Central memory CD4-positive, alpha-beta T cell (primary cell): ENCODE data around the gene GAGE10.
"Not testable (repeated sequence)": the region's sequence is repeated elsewhere in the genome, so short reads cannot be mapped to it uniquely, and the experiment has no call there.

Source experiments
- DNase-seq: peaks from one replicate; pipeline ENCODE4 v3.0.0; 2022

The GAGE10 gene

GRCh38 chrX:49276671-49277534, 26.5 kb upstream of the GAGE10 start:
- DNase-seq: no peak

GRCh38 chrX:49277535-49277830, 26.0 kb upstream of the GAGE10 start:
- no peak for DNase-seq

- no peak for DNase-seq
These were observed 25.4 kb upstream of the GAGE10 start for GRCh38 chrX:49278081-49278480.

GRCh38 chrX:49282647-49283011, 20.8 kb upstream of the GAGE10 start:
- no peak for DNase-seq

- DNase-seq: no peak
These were observed 19.2 kb upstream of the GAGE10 start for GRCh38 chrX:49284212-49284611.

- no peak for DNase-seq
These were observed 17.3 kb upstream of the GAGE10 start for GRCh38 chrX:49286136-49286535.

GRCh38 chrX:49286581-49286980, 16.9 kb upstream of the GAGE10 start:
- DNase-seq: no peak

GRCh38 chrX:49287665-49288064, 15.8 kb upstream of the GAGE10 start:
- DNase-seq: no peak

- DNase-seq: no peak
These were observed 13.2 kb upstream of the GAGE10 start for GRCh38 chrX:49290215-49290614.

GRCh38 chrX:49291615-49292337, 11.7 kb upstream of the GAGE10 start:
- DNase-seq: peak; percentile 51

- DNase-seq: no peak
These were observed 10.8 kb upstream of the GAGE10 start for GRCh38 chrX:49292400-49293362.

- not testable (repeated sequence) for DNase-seq
These were observed 4.2 kb upstream of the GAGE10 start for GRCh38 chrX:49299293-49299692.

GRCh38 chrX:49300703-49301102, 2.7 kb upstream of the GAGE10 start:
- DNase-seq: no peak

- not testable (repeated sequence) for DNase-seq
These were observed 4.3 kb downstream of the GAGE10 start for GRCh38 chrX:49307775-49308174.

GRCh38 chrX:49308604-49309269, 5.3 kb downstream of the GAGE10 start:
- peak; percentile 29 for DNase-seq

GRCh38 chrX:49309401-49309981, 6.0 kb downstream of the GAGE10 start:
- DNase-seq: peak; percentile 31

- no peak for DNase-seq
These were observed 6.9 kb downstream of the GAGE10 start for GRCh38 chrX:49310371-49310770.

- DNase-seq: no peak
These were observed 8.7 kb downstream of the GAGE10 start for GRCh38 chrX:49312176-49312575.

GRCh38 chrX:49316085-49316484, 12.6 kb downstream of the GAGE10 start:
- no peak for DNase-seq

- not testable (repeated sequence) for DNase-seq
These were observed 18.3 kb downstream of the GAGE10 start, which contains the start of gene GAGE12J for GRCh38 chrX:49321737-49322136. Gene GAGE12J (plus strand): TSS chrX:49322037. CDS start chrX:49323194, 1,157 bp downstream.

GRCh38 chrX:49322266-49322665, 18.8 kb downstream of the GAGE10 start:
- not testable (repeated sequence) for DNase-seq

GRCh38 chrX:49323735-49324134, 20.3 kb downstream of the GAGE10 start:
- not testable (repeated sequence) for DNase-seq
